G401 (cell line): ENCODE results near the gene TSPAN10. TPM values are rescaled to one million over a fixed set of nuclear protein-coding genes. Genes with fewer than 3 reads are reported as not detected.
"Not testable (repeated sequence)": the region's sequence is repeated elsewhere in the genome, so short reads cannot be mapped to it uniquely, and the experiment has no call there.

Experiments used
- DNase-seq: peaks from one replicate; pipeline ENCODE4 v3.0.0-alpha.2; 2015; ENCODE audit warnings: low spot score
- in situ Hi-C: cut with HindIII; loops from 2 replicates; pipeline ENCODE4 v1.10.0; 2016; ENCODE audit warnings: low sequenced_read_pairs, mixed read lengths
- total RNA-seq: library from RNA; depleted of rRNA; stranded (reverse); fragments of >200 nt; shearing (Covaris generic); gene quantifications from 2 replicates; pipeline ENCODE4 v1.2.3, GENCODE V29; 2014; rRNA removed

Gene TSPAN10
- total RNA-seq: 66.8 and 98.7 TPM in 2 replicates

GRCh38 chr17:81636505-81637288 is at the start of gene TSPAN10, which contains the start of gene NPLOC4:
TSPAN10 (plus strand) TSS chr17:81637196; CDS start chr17:81642413, 5,217 bp downstream.
NPLOC4 (minus strand) TSS chr17:81637112; CDS start chr17:81636930, 182 bp downstream.
- peak; percentile 74 for DNase-seq
- in situ Hi-C loops: no loop called here

GRCh38 chr17:81589612-81590011 is 47.4 kb upstream of the TSPAN10 start:
- in situ Hi-C loops: no loop called here
- DNase-seq: no peak

GRCh38 chr17:81590121-81590520 is 46.9 kb upstream of the TSPAN10 start:
- in situ Hi-C loops: no loop called here
- no peak for DNase-seq

GRCh38 chr17:81591971-81592370 is 45.0 kb upstream of the TSPAN10 start:
- in situ Hi-C loops: no loop called here
- no peak for DNase-seq

GRCh38 chr17:81593105-81593871 is 43.7 kb upstream of the TSPAN10 start:
- in situ Hi-C loops: no loop called here

GRCh38 chr17:81599719-81600486 is 37.1 kb upstream of the TSPAN10 start:
- DNase-seq: no peak
- in situ Hi-C loops: no loop called here

More at GRCh38 chr17:81593105-81593871, 43.7 kb upstream of the TSPAN10 start:
- DNase-seq: no peak

GRCh38 chr17:81601525-81602120 is 35.4 kb upstream of the TSPAN10 start:
- in situ Hi-C loops: no loop called here

GRCh38 chr17:81603846-81604610 is 33.0 kb upstream of the TSPAN10 start:
- DNase-seq: no peak
- in situ Hi-C loops: no loop called here

More at GRCh38 chr17:81601525-81602120, 35.4 kb upstream of the TSPAN10 start:
- DNase-seq: peak; percentile 83

GRCh38 chr17:81607431-81607830 is 29.6 kb upstream of the TSPAN10 start:
- in situ Hi-C loops: no loop called here
- no peak for DNase-seq

GRCh38 chr17:81608082-81608481 is 28.9 kb upstream of the TSPAN10 start:
- in situ Hi-C loops: no loop called here
- no peak for DNase-seq

GRCh38 chr17:81608605-81609004 is 28.4 kb upstream of the TSPAN10 start:
- DNase-seq: no peak
- in situ Hi-C loops: no loop called here

GRCh38 chr17:81609541-81610311 is 27.3 kb upstream of the TSPAN10 start:
- DNase-seq: no peak
- in situ Hi-C loops: no loop called here

GRCh38 chr17:81612172-81612970 is 24.6 kb upstream of the TSPAN10 start:
- in situ Hi-C loops: no loop called here
- peak; percentile 33 for DNase-seq

GRCh38 chr17:81615401-81615930 is 21.5 kb upstream of the TSPAN10 start:
- no peak for DNase-seq
- in situ Hi-C loops: no loop called here

GRCh38 chr17:81616877-81617276 is 20.1 kb upstream of the TSPAN10 start:
- in situ Hi-C loops: no loop called here

GRCh38 chr17:81618307-81618706 is 18.7 kb upstream of the TSPAN10 start:
- DNase-seq, in situ Hi-C loops: not testable (repeated sequence)

More at GRCh38 chr17:81616877-81617276, 20.1 kb upstream of the TSPAN10 start:
- DNase-seq: no peak
